ENCODE results near the gene FBXO40.

Gene FBXO40

GRCh38 chr3:121670676-121671075 is 77.5 kb downstream of the FBXO40 start:
- no peak for DNase-seq (ENCODE audit: low read depth)
- no peak overlapping the region for H3K4me3 ChIP-seq (ENCODE audit: low read depth, low read length)
- TF ChIP-seq MAX (IDR thresholded peaks at IDR 0.05; ENCODE audit: low read depth, low read length) (no peak), POLR2A (IDR thresholded peaks at IDR 0.05; ENCODE audit: extremely low read depth, insufficient read length) (no peak), MYC (IDR thresholded peaks at IDR 0.05; ENCODE audit: low read depth, low read length) (no peak), CTCF (IDR thresholded peaks at IDR 0.05; ENCODE audit: low read depth, low read length) (no peak)

- no peak for DNase-seq (ENCODE audit: low read depth)
- no peak overlapping the region for H3K4me3 ChIP-seq (ENCODE audit: low read depth, low read length)
- no peak for TF ChIP-seq MYC (IDR thresholded peaks at IDR 0.05; ENCODE audit: low read depth, low read length)
- no peak for TF ChIP-seq CTCF (IDR thresholded peaks at IDR 0.05; ENCODE audit: low read depth, low read length)
- TF ChIP-seq MAX (IDR thresholded peaks at IDR 0.05; ENCODE audit: low read depth, low read length), result no peak
- TF ChIP-seq POLR2A (IDR thresholded peaks at IDR 0.05; ENCODE audit: extremely low read depth, insufficient read length), result no peak
Measured at GRCh38 chr3:121677141-121677540, 84.0 kb downstream of the FBXO40 start.
